ENCODE data around the gene TMEM86A. TPM values are rescaled to one million over a fixed set of nuclear protein-coding genes. Genes with fewer than 3 reads are reported as not detected.

Gene TMEM86A
- total and polyA plus RNA-seq, 2 of the 4 experiments (the other 2 are of a cell fraction): 0.31 to 0.36 TPM

- in situ Hi-C loops (cut with MboI; ENCODE audit: low sequenced_read_pairs): loop anchor here (25.0 kb wide), 1 partner anchor 194 kb away; the partner anchor contains the start of gene TSG101
- Histone ChIP-seq H2AK9ac (replicated peaks; ENCODE audit: low read depth, low read length, poor library complexity) (peak overlapping the region; percentile 44), H3K79me1 (ENCODE audit: low read depth in 1 of 2, low read length in 2 of 2) (no peaks in the 10 kb centered on the region), H3K4me2 (ENCODE audit: low read depth, low read length) (no peak overlapping the region), H2BK5ac (ENCODE audit: low read depth, low read length, poor library complexity, severe bottlenecking) (no peak overlapping the region), H3K9ac (ENCODE audit: low read depth, low read length) (no peak overlapping the region), H3K23ac (ENCODE audit: low read depth, low read length) (no peak overlapping the region), H2BK15ac (ENCODE audit: low read depth, low read length) (no peak overlapping the region), H4K91ac (ENCODE audit: insufficient read depth, low read depth, low read length) (no peak overlapping the region), H2BK120ac (ENCODE audit: low read depth, low read length) (no peak overlapping the region), H3K4me3 (ENCODE audit: insufficient read depth, low read depth, low read length) (no peak overlapping the region), H3K14ac (replicated peaks; ENCODE audit: low read depth, low read length) (no peak overlapping the region), H3K56ac (ENCODE audit: extremely low read depth, insufficient read depth, low read length) (no peak overlapping the region), H3K27me3 (ENCODE audit: control insufficient read depth, insufficient read depth, low read length) (peaks cover under 1% of the 10 kb centered on the region; the same call in 1 of the 2 replicates), H3K18ac (ENCODE audit: low read depth, low read length) (no peak overlapping the region), H3K4me1 (ENCODE audit: control insufficient read depth, insufficient read depth, low read length) (no peaks in the 10 kb centered on the region), H4K20me1 (ENCODE audit: insufficient read depth, low read length) (no peaks in the 10 kb centered on the region), H3K36me3 (ENCODE audit: control insufficient read depth, insufficient read depth, low read length) (no peaks in the 10 kb centered on the region), H3K9me3 (ENCODE audit: control insufficient read depth, insufficient read depth, low read length) (no peaks in the 10 kb centered on the region), H4K8ac (ENCODE audit: low read depth in 2 of 2, low read length in 2 of 2) (no peak overlapping the region), H3K9me1 (ENCODE audit: insufficient read depth, low read length) (no peaks in the 10 kb centered on the region), H3K4ac (ENCODE audit: low read depth, low read length) (no peak overlapping the region), H2AK5ac (ENCODE audit: low read depth, low read length) (no peak overlapping the region), H2AFZ (replicated peaks; ENCODE audit: low read length, poor library complexity) (no peak overlapping the region), H4K5ac (ENCODE audit: low read depth, low read length) (no peak overlapping the region), H3K27ac (ENCODE audit: insufficient read depth, low read length) (no peak overlapping the region), H2BK20ac (ENCODE audit: low read depth, low read length) (no peak overlapping the region)
- WGBS, 2 experiments (ENCODE audit: extremely low coverage in 2 of 2, insufficient read length in 1 of 2): 100% methylated on average over 1 of the region's 2 CpGs; no CpG with 5 or more reads in 1 of the 2 experiments
- BruUV-seq (replicated peaks): no TSS peak
- TF ChIP-seq RAD21 (IDR thresholded peaks at IDR 0.05; ENCODE audit: low read length) (no peak), MAZ (IDR thresholded peaks at IDR 0.05; ENCODE audit: borderline replicate concordance, low read depth, low read length) (no peak), USF2 (IDR thresholded peaks at IDR 0.05; ENCODE audit: low read depth, low read length) (no peak)
- ChIA-PET POLR2A (ENCODE audit: unreplicated experiment) (no interaction called here), CTCF (interaction anchor here (0.6 to 2.0 kb wide), 5 partner anchors 10 to 91 kb away, joined by 3 to 6 read pairs (median 5); no protein-coding TSS in a partner anchor)
- ATAC-seq (ENCODE audit: low read depth): no peak
- DNase-seq: no peak
- dilution Hi-C loops (cut with HindIII; ENCODE audit: low sequenced_read_pairs, unreplicated experiment): no loop called here
- intact Hi-C loops (cut with micrococcal nuclease): loop anchor here (5.0 kb wide), 2 partner anchors 189 to 489 kb away; no protein-coding TSS in a partner anchor
Measured at GRCh38 chr11:18731441-18731840, 32.9 kb downstream of the TMEM86A start.

Data from IMR-90 (cell line).